HG03575 (cell line): ENCODE measurements around the gene EDNRB.
"Not testable (repeated sequence)": the region's sequence is repeated elsewhere in the genome, so short reads cannot be mapped to it uniquely, and the experiment has no call there.

Source experiments
- ATAC-seq: cut with Tn5 transposase; IDR thresholded peaks from one replicate; pipeline ENCODE4 v1.9.1; 2021; ENCODE audit not compliant: unreplicated experiment, insufficient number of reproducible peaks, low FRiP score; ENCODE audit errors: extremely low read depth

Gene EDNRB

DNA sequence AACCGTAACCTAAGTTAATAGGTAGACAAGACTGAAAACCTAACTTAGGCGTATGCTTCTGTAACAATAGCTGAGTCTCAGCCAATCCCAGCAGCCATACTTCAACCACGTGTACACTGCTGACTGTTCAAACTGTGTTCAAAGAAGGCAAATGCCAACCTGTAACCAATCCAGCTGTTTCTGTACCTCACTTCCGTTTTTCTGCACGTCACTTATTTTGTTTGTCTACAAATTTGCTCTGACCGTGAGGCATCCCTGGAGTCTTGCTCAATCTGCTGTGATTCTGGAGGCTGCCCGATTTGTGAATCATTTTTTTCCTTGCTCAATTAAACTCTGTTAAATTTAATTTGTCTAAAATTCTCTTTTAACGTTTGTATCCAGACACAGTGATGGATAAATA is 59.2 kb downstream of the EDNRB start:
- ATAC-seq: no peak

- ATAC-seq: no peak
Observed at GRCh38 chr13:77857531-77858209, 61.0 kb downstream of the EDNRB start.

DNA sequence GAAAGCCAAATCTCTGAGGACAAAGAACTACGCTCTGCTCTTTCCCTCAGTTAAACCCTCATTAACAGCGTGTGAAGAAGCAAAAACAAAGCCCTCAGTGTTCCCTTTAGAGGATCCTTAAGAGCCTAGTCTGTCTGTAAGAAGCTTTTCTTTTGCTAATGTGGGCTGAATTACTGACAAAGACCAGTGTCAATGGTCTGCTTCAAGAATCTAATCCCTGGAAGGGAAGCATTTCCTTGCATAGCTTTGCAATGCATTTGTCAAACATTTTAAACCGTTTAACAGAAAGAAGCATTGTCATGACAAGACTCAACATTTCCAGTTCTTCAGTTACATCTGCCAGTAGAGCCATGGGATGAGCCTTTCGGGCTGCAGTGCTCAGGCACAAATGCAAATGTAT is 64.9 kb downstream of the EDNRB start:
- no peak for ATAC-seq

DNA sequence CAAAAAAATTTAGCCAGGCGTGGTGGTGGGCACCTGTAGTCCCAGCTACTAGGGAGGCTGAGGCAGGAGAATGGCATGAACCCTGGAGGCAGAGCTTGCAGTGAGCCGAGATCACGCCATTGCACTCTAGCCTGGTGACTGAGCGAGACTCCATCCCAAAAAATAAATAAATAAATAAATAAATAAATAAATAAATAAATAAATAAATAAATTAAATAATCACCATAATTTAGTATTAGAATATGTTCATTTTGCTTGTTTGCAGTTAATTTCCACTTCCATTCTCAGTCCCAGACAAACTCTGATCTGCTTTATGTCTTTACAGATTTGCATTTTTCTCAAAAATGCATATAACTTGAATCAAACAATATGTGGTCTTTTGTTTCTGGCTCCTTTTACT is 70.6 kb downstream of the EDNRB start:
- ATAC-seq: not testable (repeated sequence)

DNA sequence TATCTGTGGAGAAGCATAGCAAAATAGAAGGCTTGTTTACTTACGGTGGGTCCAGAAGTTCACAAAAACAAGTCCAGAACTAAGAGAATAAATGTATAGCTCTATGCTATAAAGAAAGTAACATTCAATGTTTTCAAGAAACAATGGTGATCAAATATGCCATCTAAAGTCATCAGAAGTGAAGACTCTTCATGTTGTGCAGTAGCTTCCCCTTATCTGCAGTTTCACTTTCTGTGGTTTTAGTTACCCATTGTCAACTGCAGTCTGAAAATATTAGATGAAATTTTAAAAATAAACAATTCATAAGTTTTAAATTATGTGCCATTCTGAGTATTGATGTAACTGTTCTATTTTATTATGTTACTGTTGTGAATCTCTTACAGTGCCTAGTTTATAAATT is 72.5 kb downstream of the EDNRB start:
- ATAC-seq: no peak
